Stomach smooth muscle (tissue), 2 donors: ENCODE results near the gene OR10A3.

Source experiments
- H3K27ac ChIP-seq: one replicate; pipeline ENCODE4 v1.7.0; 2013; ENCODE audit warnings: mild to moderate bottlenecking, low read length, inconsistent platforms
- H3K27me3 ChIP-seq, 2 donors: one replicate each; pipeline ENCODE4 v1.7.0; 2013; ENCODE audit warnings: low read length in 2 of 2; ENCODE audit not compliant: insufficient read depth in 2 of 2, control insufficient read depth in 1 of 2
- H3K36me3 ChIP-seq, 2 donors: one replicate each; pipeline ENCODE4 v1.7.0; 2013; ENCODE audit warnings: low read length in 2 of 2; ENCODE audit not compliant: control insufficient read depth in 2 of 2, insufficient read depth in 2 of 2
- H3K4me1 ChIP-seq: one replicate; pipeline ENCODE4 v1.7.0; 2013; ENCODE audit warnings: low read length; ENCODE audit not compliant: control insufficient read depth, insufficient read depth
- H3K4me3 ChIP-seq, 2 donors: one replicate each; pipeline ENCODE4 v1.7.0; 2013; ENCODE audit warnings: low read length in 2 of 2
- H3K9ac ChIP-seq, 2 donors: one replicate each; pipeline ENCODE4 v1.7.0; 2013; ENCODE audit warnings: low read length in 2 of 2, mild to moderate bottlenecking in 1 of 2
- H3K9me3 ChIP-seq, 2 donors: one replicate each; pipeline ENCODE4 v1.7.0; 2013; ENCODE audit warnings: low read length in 2 of 2; ENCODE audit not compliant: control insufficient read depth in 2 of 2
- donor health status: healthy.
- donor health status: Pancreatic carcinoma.

Gene OR10A3

DNA sequence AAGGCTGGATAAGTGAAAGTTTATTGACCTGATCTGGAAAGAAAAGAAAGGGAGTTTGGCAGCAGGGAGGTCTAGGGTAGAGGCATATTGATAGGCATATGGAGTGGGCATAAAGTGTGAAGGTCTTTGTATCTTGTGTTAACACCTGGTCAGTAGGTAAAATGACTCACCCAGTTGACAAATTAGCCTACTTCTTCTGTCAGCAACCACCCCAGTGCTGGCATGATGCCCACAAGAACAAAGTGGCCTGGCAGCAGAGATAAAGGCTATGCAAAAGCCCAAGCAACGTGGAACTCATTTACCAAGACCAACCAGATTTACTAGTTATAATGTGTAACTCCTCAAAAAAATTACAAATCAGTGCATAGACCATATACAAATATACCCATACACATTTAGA, 4.9 kb downstream of the OR10A3 start:
- no peaks in the 10 kb centered on the region for H3K9me3 ChIP-seq
- no peak overlapping the region for H3K9ac ChIP-seq
- no peak overlapping the region for H3K4me3 ChIP-seq
- no peaks in the 10 kb centered on the region for H3K27me3 ChIP-seq
- no peaks in the 10 kb centered on the region for H3K4me1 ChIP-seq
- H3K27ac ChIP-seq: no peak overlapping the region
- H3K36me3 ChIP-seq: no peaks in the 10 kb centered on the region

DNA sequence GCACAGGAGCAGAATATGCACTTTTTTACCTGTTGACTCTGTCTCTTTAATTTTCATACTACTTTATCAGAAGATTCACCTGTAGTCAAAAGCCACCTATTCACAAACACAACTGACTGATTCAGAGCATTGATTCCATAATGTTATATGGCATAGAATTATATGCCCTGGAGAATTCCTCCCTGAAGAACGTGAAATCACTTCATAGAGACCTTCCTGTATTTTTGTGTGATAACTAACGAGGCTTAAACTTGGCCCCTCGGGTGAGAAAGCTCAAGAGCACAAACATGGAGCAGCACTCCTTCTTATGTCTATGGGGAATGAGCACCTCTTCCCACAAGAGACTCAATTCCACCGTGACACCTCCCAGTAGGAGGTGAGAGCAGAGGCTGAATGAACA, 10.3 kb downstream of the OR10A3 start, which contains the start of gene OR10A6:
Gene OR10A6 (minus strand): TSS at position 101 of the 400 bp plus-strand sequence. CDS start 2,606 bp downstream, outside the sequence.
- Histone ChIP-seq H3K4me3 (no peak within 1 kb of the TSS), H3K27me3 (no peaks in the 10 kb centered on the region), H3K4me1 (no peaks in the 10 kb centered on the region), H3K9me3 (no peaks in the 10 kb centered on the region), H3K9ac (no peak within 1 kb of the TSS), H3K36me3 (no peaks in the 10 kb centered on the region), H3K27ac (no peak within 1 kb of the TSS)

DNA sequence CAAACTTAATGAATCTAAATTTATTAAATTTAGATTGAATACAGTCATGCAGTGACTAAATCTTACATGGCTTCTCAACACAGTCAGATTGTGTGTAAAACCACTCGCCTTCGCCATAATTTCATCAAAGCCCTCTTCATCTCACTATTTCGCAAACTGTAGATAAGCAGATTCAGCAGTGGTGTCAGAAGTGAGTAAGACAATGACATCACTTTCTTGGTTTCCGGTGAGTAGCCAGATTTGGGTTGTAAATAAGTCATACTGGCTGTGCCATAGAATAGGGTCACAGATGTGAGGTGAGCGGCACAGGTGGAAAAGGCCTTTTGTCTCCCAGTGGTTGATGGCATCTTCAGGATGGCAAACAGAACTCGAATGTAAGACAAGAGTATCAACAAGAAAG, 13.9 kb downstream of the OR10A3 start:
- H3K9ac ChIP-seq: no peak overlapping the region
- no peak overlapping the region for H3K27ac ChIP-seq
- no peak overlapping the region for H3K4me3 ChIP-seq
- peaks cover 0 to 3% of the 10 kb centered on the region in 2 donors for H3K27me3 ChIP-seq
- H3K36me3 ChIP-seq: no peaks in the 10 kb centered on the region
- H3K9me3 ChIP-seq: no peaks in the 10 kb centered on the region
- no peaks in the 10 kb centered on the region for H3K4me1 ChIP-seq

DNA sequence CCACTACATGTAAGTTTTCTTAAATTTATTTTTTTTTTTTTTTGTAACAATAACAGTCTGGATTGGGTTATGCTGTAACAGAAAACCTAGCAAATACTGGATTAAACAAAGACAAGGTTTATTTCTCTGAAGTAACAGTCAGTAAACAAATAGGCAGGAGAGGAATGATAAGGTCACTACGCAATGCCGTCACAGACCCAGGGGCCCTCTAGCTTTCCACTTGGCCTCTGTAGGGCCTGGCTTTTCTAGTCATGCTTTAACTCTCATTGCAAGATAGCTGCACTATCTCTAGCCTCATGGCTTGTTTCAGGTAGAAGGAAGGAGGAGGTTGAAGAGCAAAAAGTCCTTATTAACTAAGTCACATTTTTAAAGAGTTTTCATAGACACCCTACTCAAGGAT, 17.0 kb downstream of the OR10A3 start:
- no peaks in the 10 kb centered on the region for H3K9me3 ChIP-seq
- H3K4me1 ChIP-seq: no peaks in the 10 kb centered on the region
- H3K27ac ChIP-seq: no peak overlapping the region
- H3K4me3 ChIP-seq: no peak overlapping the region
- no peaks in the 10 kb centered on the region for H3K36me3 ChIP-seq
- no peak overlapping the region for H3K9ac ChIP-seq
- peaks cover 0 to 3% of the 10 kb centered on the region in 2 donors for H3K27me3 ChIP-seq

DNA sequence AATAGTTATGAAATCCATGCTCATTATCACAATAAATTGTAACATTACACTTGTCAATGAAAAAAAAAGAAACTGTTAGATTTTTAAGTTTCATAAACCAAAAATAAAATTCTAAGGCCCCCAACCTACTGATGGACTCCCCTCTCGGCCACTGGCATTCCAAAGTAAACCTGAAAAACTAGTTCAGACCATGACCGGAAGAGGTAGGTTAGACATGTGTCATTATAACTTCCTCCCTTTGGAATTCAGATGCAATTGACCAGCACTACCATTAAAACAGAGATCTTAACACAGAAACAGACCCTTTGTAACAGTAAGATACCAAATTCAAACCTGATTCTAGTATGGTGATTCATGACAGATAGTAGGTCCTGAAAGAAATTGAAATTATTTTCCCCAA, 23.4 kb downstream of the OR10A3 start:
- Histone ChIP-seq H3K9ac (no peak overlapping the region), H3K9me3 (no peaks in the 10 kb centered on the region)

DNA sequence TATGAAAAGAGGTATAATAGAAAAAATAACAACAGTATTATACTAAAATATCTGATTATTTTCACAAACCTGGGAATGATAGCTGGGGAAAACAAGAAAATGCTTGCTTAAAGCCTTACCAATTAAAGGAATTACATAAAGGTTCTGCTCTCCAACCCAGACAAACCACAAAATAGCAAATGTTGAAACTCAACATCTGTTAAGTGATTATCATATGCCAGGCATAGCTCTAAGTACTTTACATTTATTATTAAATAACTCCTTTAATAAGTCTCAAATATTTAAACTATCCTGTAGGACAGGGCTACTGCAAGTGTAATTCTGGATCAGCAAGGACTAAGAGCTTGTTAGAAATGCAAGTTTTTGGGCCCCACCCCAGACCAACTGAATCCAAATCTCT, 30.5 kb downstream of the OR10A3 start:
- peaks cover 0 to 2% of the 10 kb centered on the region in 2 donors for H3K27me3 ChIP-seq
- no peaks in the 10 kb centered on the region for H3K36me3 ChIP-seq
- no peak overlapping the region for H3K4me3 ChIP-seq
- no peak overlapping the region for H3K9ac ChIP-seq
- H3K9me3 ChIP-seq: no peaks in the 10 kb centered on the region
- H3K27ac ChIP-seq: no peak overlapping the region
- no peaks in the 10 kb centered on the region for H3K4me1 ChIP-seq

More for the DNA sequence above, 23.4 kb downstream of the OR10A3 start:
- H3K4me3 ChIP-seq: no peak overlapping the region
- no peaks in the 10 kb centered on the region for H3K27me3 ChIP-seq
- no peaks in the 10 kb centered on the region for H3K36me3 ChIP-seq
- no peak overlapping the region for H3K27ac ChIP-seq
- H3K4me1 ChIP-seq: no peaks in the 10 kb centered on the region

DNA sequence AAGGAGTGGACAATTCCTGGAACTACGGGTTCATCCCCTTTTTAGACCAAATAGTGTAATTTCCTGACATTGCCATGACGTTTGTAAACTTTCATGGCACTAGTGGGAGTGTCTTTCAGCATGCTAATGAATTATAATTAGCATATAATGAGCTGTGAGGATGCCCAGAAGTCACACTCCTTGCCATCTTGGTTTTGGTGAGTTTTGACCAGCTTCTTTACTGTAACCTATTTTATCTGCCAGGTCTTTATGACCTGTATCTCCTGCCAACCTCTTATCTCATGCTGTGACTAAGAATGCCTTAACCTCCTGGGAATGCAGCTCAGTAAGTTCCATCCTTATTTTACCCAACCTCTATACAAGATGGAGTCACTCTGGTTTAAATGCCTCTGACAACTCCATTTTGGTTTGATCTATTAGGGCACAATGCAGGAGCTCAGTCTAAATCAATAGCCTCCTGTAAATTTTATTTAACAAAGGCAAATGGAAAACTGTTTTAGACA, 31.2 kb downstream of the OR10A3 start:
- Histone ChIP-seq H3K4me1 (no peaks in the 10 kb centered on the region), H3K4me3 (no peak overlapping the region), H3K27ac (no peak overlapping the region), H3K9me3 (no peaks in the 10 kb centered on the region), H3K27me3 (peaks cover 0 to 2% of the 10 kb centered on the region in 2 donors), H3K9ac (no peak overlapping the region), H3K36me3 (no peaks in the 10 kb centered on the region)

DNA sequence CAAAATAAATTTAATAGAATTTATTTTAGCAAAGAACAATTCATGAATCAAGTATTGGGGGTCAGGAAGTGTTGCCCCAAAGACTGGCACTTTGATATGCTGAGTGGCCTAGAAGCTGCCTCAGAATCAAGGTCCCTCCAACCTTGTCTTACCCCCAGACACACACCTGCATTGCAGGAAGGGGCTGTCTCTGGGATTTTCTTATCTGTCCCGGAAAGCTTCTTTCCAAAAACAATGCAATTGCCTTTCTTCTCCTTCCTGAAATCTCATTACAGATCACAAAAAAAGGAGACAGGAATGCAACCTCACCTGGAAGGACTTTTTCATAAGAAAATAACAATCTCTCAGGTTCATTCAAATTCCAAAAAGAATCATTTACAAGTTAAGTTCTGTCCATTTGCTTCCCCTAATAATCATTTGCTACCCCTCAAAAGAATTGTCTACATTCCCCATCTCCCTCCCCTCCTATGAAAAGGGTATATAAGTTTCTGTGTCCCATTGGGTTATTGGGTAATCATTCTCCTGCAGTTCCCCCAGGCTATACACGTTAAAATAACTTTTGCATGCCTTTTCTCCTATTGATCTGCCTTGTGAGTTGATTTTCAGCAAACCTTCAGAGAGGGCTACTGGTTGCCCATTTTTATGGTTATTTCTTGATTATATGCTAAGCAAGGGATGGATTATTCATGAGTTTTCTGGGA, 31.8 kb downstream of the OR10A3 start:
- H3K36me3 ChIP-seq: no peaks in the 10 kb centered on the region
- no peaks in the 10 kb centered on the region for H3K4me1 ChIP-seq
- H3K27me3 ChIP-seq: peaks cover 0 to 2% of the 10 kb centered on the region in 2 donors
- no peaks in the 10 kb centered on the region for H3K9me3 ChIP-seq
- H3K4me3 ChIP-seq: no peak overlapping the region
- H3K27ac ChIP-seq: no peak overlapping the region
- H3K9ac ChIP-seq: no peak overlapping the region

DNA sequence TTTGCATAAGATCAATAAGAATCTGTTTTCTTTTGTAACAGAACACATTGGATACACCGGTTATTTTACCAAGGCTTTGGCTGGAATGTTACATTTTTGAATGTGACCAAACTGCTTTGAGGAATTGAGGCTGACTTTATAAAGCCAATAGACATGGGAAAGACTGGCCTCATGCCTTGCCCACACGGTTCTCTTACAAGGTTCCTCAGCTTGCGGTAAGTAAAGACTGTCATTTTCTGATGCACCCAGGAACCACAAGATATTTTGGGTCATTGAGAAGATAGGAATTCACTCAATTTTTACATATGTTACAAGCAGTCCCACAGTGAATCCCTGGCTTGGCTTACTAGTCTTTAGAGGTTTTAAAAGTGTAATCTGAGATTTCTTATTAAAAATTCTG, 34.4 kb downstream of the OR10A3 start:
- H3K27ac ChIP-seq: no peak overlapping the region
- H3K36me3 ChIP-seq: no peaks in the 10 kb centered on the region
- no peaks in the 10 kb centered on the region for H3K9me3 ChIP-seq
- H3K27me3 ChIP-seq: peaks cover 0 to 2% of the 10 kb centered on the region in 2 donors
- H3K4me3 ChIP-seq: no peak overlapping the region
- no peaks in the 10 kb centered on the region for H3K4me1 ChIP-seq
- H3K9ac ChIP-seq: no peak overlapping the region

DNA sequence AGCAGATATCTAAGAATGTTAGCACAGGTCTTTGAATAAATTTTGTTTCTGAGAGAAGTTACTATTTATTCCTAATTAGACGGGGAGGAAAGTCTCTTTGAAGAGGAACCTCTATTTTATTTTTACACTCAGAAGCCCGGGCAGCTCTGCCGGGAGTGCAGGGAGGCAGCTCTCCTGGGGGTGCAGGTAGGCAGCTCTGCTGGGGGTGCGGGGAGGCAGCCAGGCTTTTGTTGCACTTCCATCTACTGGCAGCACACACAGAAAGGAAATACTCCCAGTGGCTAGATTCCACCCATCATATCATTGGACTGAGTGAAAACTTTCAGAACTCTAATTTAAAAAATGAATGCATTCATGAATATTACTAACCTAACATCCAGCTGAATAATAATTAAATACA, 35.0 kb downstream of the OR10A3 start:
- H3K36me3 ChIP-seq: no peaks in the 10 kb centered on the region
- no peaks in the 10 kb centered on the region for H3K9me3 ChIP-seq
- peaks cover 0 to 2% of the 10 kb centered on the region in 2 donors for H3K27me3 ChIP-seq
- H3K4me3 ChIP-seq: no peak overlapping the region
- no peaks in the 10 kb centered on the region for H3K4me1 ChIP-seq
- no peak overlapping the region for H3K9ac ChIP-seq
- H3K27ac ChIP-seq: no peak overlapping the region

DNA sequence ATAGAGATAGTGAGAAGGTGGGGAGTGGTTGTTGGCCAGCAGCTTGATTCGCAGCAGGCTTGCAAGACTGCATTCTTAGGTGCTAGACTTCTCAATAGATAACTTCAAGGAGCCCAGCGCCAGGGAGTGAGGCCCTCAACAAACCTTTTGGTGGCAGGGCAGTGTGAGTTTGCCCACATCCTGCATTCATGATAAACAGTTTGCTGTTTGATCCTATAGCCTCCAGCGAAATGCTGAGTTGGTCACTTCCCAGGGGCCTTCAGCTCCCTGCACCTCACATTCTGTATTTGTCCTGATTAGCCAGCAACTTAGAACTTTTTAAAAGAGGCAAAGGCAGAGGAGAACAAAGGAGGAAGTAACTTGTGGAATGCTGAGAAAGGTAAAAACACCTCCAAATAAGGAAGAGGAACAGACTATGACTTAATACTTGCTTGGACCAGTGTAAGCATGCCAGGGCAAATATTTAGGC, 35.5 kb downstream of the OR10A3 start:
- Histone ChIP-seq H3K9ac (no peak overlapping the region), H3K4me1 (no peaks in the 10 kb centered on the region), H3K27ac (no peak overlapping the region), H3K36me3 (no peaks in the 10 kb centered on the region), H3K27me3 (peaks cover 0 to 2% of the 10 kb centered on the region in 2 donors), H3K4me3 (no peak overlapping the region), H3K9me3 (no peaks in the 10 kb centered on the region)
